HepG2 (cell line): ENCODE results near the gene IFIT1B. TPM values are rescaled to one million over a fixed set of nuclear protein-coding genes. Genes with fewer than 3 reads are reported as not detected.

ENCODE experiments used
- ATM ChIP-seq: fragments of 450-650 bp; IDR thresholded peaks from 2 replicates; pipeline ENCODE4 v1.7.1; 2017; ENCODE audit warnings: mild to moderate bottlenecking, borderline replicate concordance
- EZH2 ChIP-seq: conservative IDR thresholded peaks from 2 replicates; pipeline ENCODE4 v1.6.1; 2012; ENCODE audit warnings: mild to moderate bottlenecking, low read depth, low read length, moderate library complexity
- HDAC6 ChIP-seq: fragments of 200-600 bp; sonication (generic); IDR thresholded peaks from 2 replicates; pipeline ENCODE4 v1.7.0; 2017; ENCODE audit warnings: mild to moderate bottlenecking, antibody characterized with exemption, low read length, low read depth
- KLF6 ChIP-seq: IDR thresholded peaks from 2 replicates; pipeline ENCODE4 v1.8.0; 2016; ENCODE audit warnings: missing biosample characterization, missing genetic modification reagents
- KMT2B ChIP-seq: IDR thresholded peaks from 2 replicates; pipeline ENCODE4 v1.6.1; 2016; ENCODE audit warnings: missing genetic modification reagents, missing compliant biosample characterization
- MAZ ChIP-seq, 2 experiments: sonication (generic) in 1 of 2; formaldehyde crosslinking in 1 of 2; IDR thresholded peaks; 2 replicates each; pipeline versions ENCODE4 v1.5.0 to v1.6.1; 2012 to 2020; ENCODE audit warnings: low read depth in 2 of 2, mild to moderate bottlenecking in 2 of 2, borderline replicate concordance in 1 of 2, improper control_type of control experiment in 1 of 2, low read length in 1 of 2, missing genetic modification reagents in 1 of 2, moderate library complexity in 1 of 2
- NAIF1 ChIP-seq: sonication (generic); formaldehyde crosslinking; IDR thresholded peaks from 2 replicates; pipeline ENCODE4 v1.5.0; 2020; ENCODE audit warnings: mild to moderate bottlenecking, missing genetic modification reagents, borderline replicate concordance
- NONO ChIP-seq, 2 experiments: fragments of 450-650 bp in 1 of 2; sonication (generic) in 1 of 2; formaldehyde crosslinking in 1 of 2; IDR thresholded peaks in 1 of 2; conservative IDR thresholded peaks in 1 of 2; 2 replicates each; pipeline versions ENCODE4 v1.6.1 to v1.8.0; 2017 to 2022; ENCODE audit warnings: mild to moderate bottlenecking in 1 of 2, missing genetic modification reagents in 1 of 2, moderate library complexity in 1 of 2
- NRL ChIP-seq: sonication (generic); formaldehyde crosslinking; IDR thresholded peaks from 2 replicates; pipeline ENCODE4 v1.5.0; 2020; ENCODE audit warnings: missing genetic modification reagents, mild to moderate bottlenecking, moderate library complexity, borderline replicate concordance
- SRSF1 ChIP-seq: fragments of 200-400 bp; formaldehyde crosslinking; optimal IDR thresholded peaks from 2 replicates; pipeline ENCODE3; 2017; ENCODE audit warnings: mild to moderate bottlenecking, low read depth, low read length, moderate library complexity
- SRY ChIP-seq: sonication (generic); formaldehyde crosslinking; IDR thresholded peaks from 2 replicates; pipeline ENCODE4 v1.8.0; 2022; ENCODE audit warnings: mild to moderate bottlenecking, missing genetic modification reagents
- ZNF251 ChIP-seq: sonication (generic); formaldehyde crosslinking; IDR thresholded peaks from 2 replicates; pipeline ENCODE4 v1.9.0; 2021; ENCODE audit warnings: mild to moderate bottlenecking, missing genetic modification reagents
- ZNF501 ChIP-seq: sonication (generic); formaldehyde crosslinking; IDR thresholded peaks from 2 replicates; pipeline ENCODE4 v1.5.1; 2020; ENCODE audit warnings: mild to moderate bottlenecking, moderate library complexity, missing genetic modification reagents
- ZNF619 ChIP-seq: sonication (generic); formaldehyde crosslinking; IDR thresholded peaks from 2 replicates; pipeline ENCODE4 v1.4.0; 2020; ENCODE audit warnings: mild to moderate bottlenecking, missing genetic modification reagents
- ZNF660 ChIP-seq: sonication (generic); formaldehyde crosslinking; IDR thresholded peaks from 2 replicates; pipeline ENCODE4 v1.5.1; 2020; ENCODE audit warnings: mild to moderate bottlenecking, low read depth, missing genetic modification reagents, borderline replicate concordance
- polyA plus RNA-seq, 8 experiments: library from polyadenylated mRNA; depleted of rRNA in 3 of 8; stranded (reverse) in 7 of 8; unstranded in 1 of 8; fragments of >200 nt; fragmentation: Illumina TruSeq in 4 of 8; extraction: Trizol in 4 of 8; gene quantifications; 2 replicates each; pipeline versions ENCODE4 v1.2.1 to v1.2.3, GENCODE V29; 2011 to 2016; ENCODE audit warnings: low read depth in 4 of 8, missing spikeins in 1 of 8, mixed read lengths in 1 of 8; ENCODE audit not compliant: insufficient read depth in 1 of 8
- total RNA-seq, 5 experiments: library from RNA; depleted of rRNA; stranded (reverse); fragments of >200 nt; fragmentation: Illumina TruSeq; extraction: Trizol; gene quantifications; 2 replicates each; pipeline ENCODE4 v1.2.3, GENCODE V29; 2016; ENCODE audit warnings: low read depth in 1 of 5
- TF ChIP-seq, protein P1 (sequence below): IDR thresholded peaks from 2 replicates; pipeline ENCODE4 v1.6.1; 2018; ENCODE audit warnings: missing genetic modification reagents
- TF ChIP-seq, protein P2 (sequence below): sonication (generic); formaldehyde crosslinking; IDR thresholded peaks from 2 replicates; pipeline ENCODE4 v1.4.0; 2020; ENCODE audit warnings: missing genetic modification reagents
- TF ChIP-seq, protein P3 (sequence below): sonication (generic); formaldehyde crosslinking; IDR thresholded peaks from 2 replicates; pipeline ENCODE4 v1.4.0; 2020; ENCODE audit warnings: missing genetic modification reagents
- TF ChIP-seq, protein P4 (sequence below): sonication (generic); formaldehyde crosslinking; IDR thresholded peaks from 2 replicates; pipeline ENCODE4 v1.5.0; 2020; ENCODE audit warnings: missing genetic modification reagents

The IFIT1B gene
- total and polyA plus RNA-seq, 2 of the 13 experiments (the other 11 are each of a cell fraction or from before 2014, with no cell fraction given): not detected

DNA sequence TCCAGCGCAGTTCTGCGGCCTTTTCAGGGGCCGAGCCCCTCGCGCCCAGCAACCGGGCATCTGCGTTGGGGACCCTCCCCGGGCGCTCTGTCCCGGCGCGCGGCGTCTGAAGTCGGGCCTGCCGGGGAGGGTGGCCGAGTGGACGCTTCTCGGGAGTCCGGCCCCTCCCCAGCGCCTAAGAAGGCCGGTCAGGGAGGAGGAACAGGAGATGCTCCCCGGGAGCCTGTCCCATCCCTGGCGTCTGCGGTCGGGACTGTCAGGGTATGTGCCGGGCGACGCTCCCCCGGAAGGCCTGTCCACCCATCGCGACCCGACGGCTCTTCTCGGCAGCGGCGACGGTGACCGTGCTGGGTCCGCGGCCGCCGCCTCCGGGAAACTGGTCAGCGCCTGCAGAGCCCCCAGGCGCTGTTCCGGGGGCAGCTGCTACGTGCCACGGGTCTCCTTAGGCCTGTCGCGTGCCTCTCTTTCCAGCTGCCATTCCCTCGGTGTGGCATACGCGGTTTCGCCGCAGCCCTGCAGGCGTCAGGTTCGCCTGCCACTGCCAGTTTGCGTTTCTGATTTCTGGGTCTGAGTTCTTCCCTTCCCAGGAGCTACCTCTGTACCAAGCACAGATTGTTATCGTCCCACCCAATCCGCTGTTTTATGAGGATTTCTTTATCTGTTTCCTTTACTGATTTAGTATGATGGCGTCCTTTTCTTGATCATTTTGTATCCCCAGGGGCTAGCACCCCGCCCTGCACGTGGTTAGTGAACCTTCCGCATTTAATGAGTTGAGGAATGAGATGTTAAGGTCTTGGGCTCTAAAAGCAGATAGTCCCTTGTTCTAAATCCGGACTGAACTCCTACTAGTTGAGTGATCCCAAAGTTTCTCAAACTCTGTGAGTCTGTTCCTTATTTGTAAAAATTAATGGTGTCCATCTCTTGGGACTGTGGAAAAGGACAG lies 37.3 kb downstream of the IFIT1B start (continued):
- TF ChIP-seq SRY (CRISPR knock-in tag) (no peak), ATM (no peak), SRSF1 (no peak), KMT2B (CRISPR knock-in tag) (peak; percentile 39; the same call in 1 of the 2 replicates), ZNF660 (CRISPR knock-in tag) (0 out of 2 replicates have a peak, but pooled peaks have one; percentile 46), MAZ (IDR thresholded peaks at IDR 0.05; ENCODE audit: borderline replicate concordance, low read depth, low read length) (no peak), MAZ (CRISPR knock-in tag; IDR thresholded peaks at IDR 0.05; ENCODE audit: low read depth) (no peak), KLF6 (CRISPR knock-in tag) (no peak), NRL (CRISPR knock-in tag) (0 out of 2 replicates have a peak, but pooled peaks have one; percentile 51), ZNF251 (CRISPR knock-in tag) (no peak), NONO (IDR thresholded peaks at IDR 0.05) (no peak), NONO (CRISPR knock-in tag; conservative IDR thresholded peaks at IDR 0.05) (0 out of 2 replicates have a peak, but pooled peaks have one; percentile 38), NAIF1 (CRISPR knock-in tag) (no peak), ZNF619 (CRISPR knock-in tag) (no peak), ZNF501 (CRISPR knock-in tag) (peak; percentile 81; the same call in 1 of the 2 replicates), EZH2 (no peak), HDAC6 (no peak)
- TF ChIP-seq, protein P1, sequence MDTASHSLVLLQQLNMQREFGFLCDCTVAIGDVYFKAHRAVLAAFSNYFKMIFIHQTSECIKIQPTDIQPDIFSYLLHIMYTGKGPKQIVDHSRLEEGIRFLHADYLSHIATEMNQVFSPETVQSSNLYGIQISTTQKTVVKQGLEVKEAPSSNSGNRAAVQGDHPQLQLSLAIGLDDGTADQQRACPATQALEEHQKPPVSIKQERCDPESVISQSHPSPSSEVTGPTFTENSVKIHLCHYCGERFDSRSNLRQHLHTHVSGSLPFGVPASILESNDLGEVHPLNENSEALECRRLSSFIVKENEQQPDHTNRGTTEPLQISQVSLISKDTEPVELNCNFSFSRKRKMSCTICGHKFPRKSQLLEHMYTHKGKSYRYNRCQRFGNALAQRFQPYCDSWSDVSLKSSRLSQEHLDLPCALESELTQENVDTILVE: no peak
- TF ChIP-seq, protein P2, sequence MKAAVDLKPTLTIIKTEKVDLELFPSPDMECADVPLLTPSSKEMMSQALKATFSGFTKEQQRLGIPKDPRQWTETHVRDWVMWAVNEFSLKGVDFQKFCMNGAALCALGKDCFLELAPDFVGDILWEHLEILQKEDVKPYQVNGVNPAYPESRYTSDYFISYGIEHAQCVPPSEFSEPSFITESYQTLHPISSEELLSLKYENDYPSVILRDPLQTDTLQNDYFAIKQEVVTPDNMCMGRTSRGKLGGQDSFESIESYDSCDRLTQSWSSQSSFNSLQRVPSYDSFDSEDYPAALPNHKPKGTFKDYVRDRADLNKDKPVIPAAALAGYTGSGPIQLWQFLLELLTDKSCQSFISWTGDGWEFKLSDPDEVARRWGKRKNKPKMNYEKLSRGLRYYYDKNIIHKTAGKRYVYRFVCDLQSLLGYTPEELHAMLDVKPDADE (CRISPR knock-in tag): no peak
- TF ChIP-seq, protein P3, sequence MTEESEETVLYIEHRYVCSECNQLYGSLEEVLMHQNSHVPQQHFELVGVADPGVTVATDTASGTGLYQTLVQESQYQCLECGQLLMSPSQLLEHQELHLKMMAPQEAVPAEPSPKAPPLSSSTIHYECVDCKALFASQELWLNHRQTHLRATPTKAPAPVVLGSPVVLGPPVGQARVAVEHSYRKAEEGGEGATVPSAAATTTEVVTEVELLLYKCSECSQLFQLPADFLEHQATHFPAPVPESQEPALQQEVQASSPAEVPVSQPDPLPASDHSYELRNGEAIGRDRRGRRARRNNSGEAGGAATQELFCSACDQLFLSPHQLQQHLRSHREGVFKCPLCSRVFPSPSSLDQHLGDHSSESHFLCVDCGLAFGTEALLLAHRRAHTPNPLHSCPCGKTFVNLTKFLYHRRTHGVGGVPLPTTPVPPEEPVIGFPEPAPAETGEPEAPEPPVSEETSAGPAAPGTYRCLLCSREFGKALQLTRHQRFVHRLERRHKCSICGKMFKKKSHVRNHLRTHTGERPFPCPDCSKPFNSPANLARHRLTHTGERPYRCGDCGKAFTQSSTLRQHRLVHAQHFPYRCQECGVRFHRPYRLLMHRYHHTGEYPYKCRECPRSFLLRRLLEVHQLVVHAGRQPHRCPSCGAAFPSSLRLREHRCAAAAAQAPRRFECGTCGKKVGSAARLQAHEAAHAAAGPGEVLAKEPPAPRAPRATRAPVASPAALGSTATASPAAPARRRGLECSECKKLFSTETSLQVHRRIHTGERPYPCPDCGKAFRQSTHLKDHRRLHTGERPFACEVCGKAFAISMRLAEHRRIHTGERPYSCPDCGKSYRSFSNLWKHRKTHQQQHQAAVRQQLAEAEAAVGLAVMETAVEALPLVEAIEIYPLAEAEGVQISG (CRISPR knock-in tag): no peak; the same call in 1 of the 2 replicates
- TF ChIP-seq, protein P4, sequence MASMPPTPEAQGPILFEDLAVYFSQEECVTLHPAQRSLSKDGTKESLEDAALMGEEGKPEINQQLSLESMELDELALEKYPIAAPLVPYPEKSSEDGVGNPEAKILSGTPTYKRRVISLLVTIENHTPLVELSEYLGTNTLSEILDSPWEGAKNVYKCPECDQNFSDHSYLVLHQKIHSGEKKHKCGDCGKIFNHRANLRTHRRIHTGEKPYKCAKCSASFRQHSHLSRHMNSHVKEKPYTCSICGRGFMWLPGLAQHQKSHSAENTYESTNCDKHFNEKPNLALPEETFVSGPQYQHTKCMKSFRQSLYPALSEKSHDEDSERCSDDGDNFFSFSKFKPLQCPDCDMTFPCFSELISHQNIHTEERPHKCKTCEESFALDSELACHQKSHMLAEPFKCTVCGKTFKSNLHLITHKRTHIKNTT: no peak
